IMR-90 (cell line): ENCODE results near the gene RPL4. TPM values are rescaled to one million over a fixed set of nuclear protein-coding genes. Genes with fewer than 3 reads are reported as not detected.

ENCODE experiments used
- ATAC-seq: fragments of 200-7000 bp; cut with Tn5 transposase; 2 replicates; pipeline ENCODE4 v1.9.1; 2020; ENCODE audit warnings: low read depth, mild to moderate bottlenecking, moderate library complexity
- BruUV-seq: library from RNA; stranded (reverse); fragments of 400-500 nt; replicated peaks from 2 replicates; lab custom pipeline; 2021; lab: Mats Ljungman, UMichigan
- CTCF ChIA-PET: fragments of 300-600 bp; formaldehyde crosslinking; extraction: SDS; loops from one replicate; lab custom pipeline; 2021; ENCODE audit warnings: antibody characterized with exemption; lab: Yijun Ruan, JAX
- POLR2A ChIA-PET: fragments of 300-600 bp; sonication (Branson Sonifier 250); formaldehyde crosslinking; loops from one replicate; lab custom pipeline; 2022; ENCODE audit warnings: antibody characterized with exemption; ENCODE audit not compliant: unreplicated experiment; lab: Charles Lee
- DNase-seq: peaks from one replicate; pipeline ENCODE4 v3.0.0; 2013
- H2AFZ ChIP-seq: replicated peaks from 2 replicates; pipeline ENCODE3; 2013; ENCODE audit warnings: low read length, mild to moderate bottlenecking; ENCODE audit not compliant: poor library complexity
- H2AK5ac ChIP-seq: 2 replicates; pipeline ENCODE4 v1.6.1; 2013; ENCODE audit warnings: low read depth, low read length, inconsistent platforms
- H2AK9ac ChIP-seq: replicated peaks from 2 replicates; pipeline ENCODE3; 2013; ENCODE audit warnings: mild to moderate bottlenecking, low read depth, low read length, moderate library complexity; ENCODE audit not compliant: poor library complexity
- H2BK120ac ChIP-seq: 2 replicates; pipeline ENCODE4 v1.6.1; 2013; ENCODE audit warnings: low read depth, low read length, inconsistent platforms
- H2BK15ac ChIP-seq: 3 replicates; pipeline ENCODE4 v1.6.1; 2013; ENCODE audit warnings: low read depth, low read length, inconsistent platforms
- H2BK20ac ChIP-seq: 2 replicates; pipeline ENCODE4 v1.6.1; 2013; ENCODE audit warnings: low read depth, mild to moderate bottlenecking, inconsistent platforms, low read length, moderate library complexity
- H2BK5ac ChIP-seq: 2 replicates; pipeline ENCODE4 v1.6.1; 2013; ENCODE audit warnings: mild to moderate bottlenecking, low read depth, low read length, inconsistent platforms; ENCODE audit not compliant: poor library complexity, severe bottlenecking
- H3K14ac ChIP-seq: replicated peaks from 2 replicates; pipeline ENCODE4 v1.6.1; 2013; ENCODE audit warnings: low read depth, low read length, inconsistent platforms
- H3K18ac ChIP-seq: 2 replicates; pipeline ENCODE4 v1.6.1; 2013; ENCODE audit warnings: low read depth, low read length, control low read depth
- H3K23ac ChIP-seq: 2 replicates; pipeline ENCODE4 v1.6.1; 2013; ENCODE audit warnings: low read depth, low read length, inconsistent platforms
- H3K27ac ChIP-seq: 2 replicates; pipeline ENCODE4 v1.5.1; 2013; ENCODE audit warnings: mild to moderate bottlenecking, control low read depth, low read length; ENCODE audit not compliant: insufficient read depth
- H3K27me3 ChIP-seq: 2 replicates; pipeline ENCODE4 v1.6.1; 2013; ENCODE audit warnings: low read length; ENCODE audit not compliant: control insufficient read depth, insufficient read depth
- H3K36me3 ChIP-seq: 2 replicates; pipeline ENCODE4 v1.6.1; 2013; ENCODE audit warnings: low read length, mixed read lengths; ENCODE audit not compliant: control insufficient read depth, insufficient read depth
- H3K4ac ChIP-seq: 2 replicates; pipeline ENCODE4 v1.6.1; 2013; ENCODE audit warnings: low read depth, low read length, inconsistent platforms
- H3K4me1 ChIP-seq: 2 replicates; pipeline ENCODE4 v1.6.1; 2013; ENCODE audit warnings: low read length, mixed read lengths; ENCODE audit not compliant: control insufficient read depth, insufficient read depth
- H3K4me2 ChIP-seq: 2 replicates; pipeline ENCODE4 v1.6.1; 2013; ENCODE audit warnings: low read depth, mild to moderate bottlenecking, control low read depth, low read length, moderate library complexity
- H3K4me3 ChIP-seq: 2 replicates; pipeline ENCODE4 v1.5.1; 2013; ENCODE audit warnings: low read depth, mild to moderate bottlenecking, control low read depth, low read length, moderate library complexity; ENCODE audit not compliant: insufficient read depth
- H3K56ac ChIP-seq: 2 replicates; pipeline ENCODE4 v1.6.1; 2013; ENCODE audit warnings: low read length, inconsistent platforms; ENCODE audit not compliant: insufficient read depth; ENCODE audit errors: extremely low read depth
- H3K79me1 ChIP-seq, 2 experiments: 2 replicates each; pipeline ENCODE4 v1.6.1; 2013; ENCODE audit warnings: low read length in 2 of 2, inconsistent platforms in 1 of 2, low read depth in 1 of 2
- H3K9ac ChIP-seq: 2 replicates; pipeline ENCODE4 v1.6.1; 2013; ENCODE audit warnings: low read depth, low read length, control low read depth
- H3K9me1 ChIP-seq: 2 replicates; pipeline ENCODE4 v1.6.1; 2013; ENCODE audit warnings: low read length, inconsistent platforms; ENCODE audit not compliant: insufficient read depth
- H3K9me3 ChIP-seq: 2 replicates; pipeline ENCODE4 v1.6.1; 2013; ENCODE audit warnings: low read length; ENCODE audit not compliant: control insufficient read depth, insufficient read depth
- H4K20me1 ChIP-seq: 2 replicates; pipeline ENCODE4 v1.6.1; 2013; ENCODE audit warnings: low read length, inconsistent platforms; ENCODE audit not compliant: insufficient read depth
- H4K5ac ChIP-seq: 2 replicates; pipeline ENCODE4 v1.6.1; 2013; ENCODE audit warnings: mild to moderate bottlenecking, low read depth, low read length, control low read depth
- H4K8ac ChIP-seq, 2 experiments: 2 replicates each; pipeline ENCODE4 v1.6.1; 2013; ENCODE audit warnings: low read depth in 2 of 2, low read length in 2 of 2, control low read depth in 1 of 2, inconsistent platforms in 1 of 2
- H4K91ac ChIP-seq: 2 replicates; pipeline ENCODE4 v1.6.1; 2013; ENCODE audit warnings: low read depth, low read length, inconsistent platforms; ENCODE audit not compliant: insufficient read depth
- BHLHE40 ChIP-seq: fragments of 150-350 bp; IDR thresholded peaks from 2 replicates; pipeline ENCODE4 v1.6.1; 2016; ENCODE audit warnings: mild to moderate bottlenecking, low read depth, low read length
- CEBPB ChIP-seq: IDR thresholded peaks from 2 replicates; pipeline ENCODE4 v1.6.1; 2012; ENCODE audit warnings: low read depth, low read length, improper control_type of control experiment
- MAZ ChIP-seq: IDR thresholded peaks from 2 replicates; pipeline ENCODE4 v1.6.1; 2012; ENCODE audit warnings: low read depth, mild to moderate bottlenecking, low read length, improper control_type of control experiment, moderate library complexity, borderline replicate concordance
- MXI1 ChIP-seq: IDR thresholded peaks from 2 replicates; pipeline ENCODE4 v1.6.1; 2012; ENCODE audit warnings: low read depth, mild to moderate bottlenecking, low read length, moderate library complexity, borderline replicate concordance
- POLR2A ChIP-seq: IDR thresholded peaks from 2 replicates; pipeline ENCODE4 v1.6.1; 2012; ENCODE audit warnings: mild to moderate bottlenecking, low read depth, low read length
- RAD21 ChIP-seq: IDR thresholded peaks from 2 replicates; pipeline ENCODE4 v1.6.1; 2012; ENCODE audit warnings: low read length, improper control_type of control experiment
- RFX5 ChIP-seq: IDR thresholded peaks from 2 replicates; pipeline ENCODE4 v1.8.0; 2012; ENCODE audit warnings: low read depth, mild to moderate bottlenecking, low read length, moderate library complexity
- SMC3 ChIP-seq: fragments of 150-350 bp; IDR thresholded peaks from 2 replicates; pipeline ENCODE4 v1.6.1; 2016; ENCODE audit warnings: low read depth, mild to moderate bottlenecking, antibody characterized with exemption, low read length, moderate library complexity
- WGBS, 2 experiments: methylation state at CpG; one replicate each; pipeline versions ENCODE4 v1.1.5 to v1.1.7; 2013; ENCODE audit warnings: missing lambda C conversion rate in 2 of 2; ENCODE audit not compliant: insufficient read length in 1 of 2; ENCODE audit errors: extremely low coverage in 2 of 2; 5-methylcytosine and 5-hydroxymethylcytosine counted together
- dilution Hi-C: fragments of 300-500 bp; cut with HindIII; formaldehyde crosslinking; loops from one replicate; pipeline ENCODE4 v1.14.3; 2018; ENCODE audit warnings: low sequenced_read_pairs; ENCODE audit not compliant: unreplicated experiment
- in situ Hi-C: fragments of 300-500 bp; cut with MboI; formaldehyde crosslinking; loops from 3 replicates; pipeline ENCODE4 v1.14.3; 2019; ENCODE audit warnings: low sequenced_read_pairs, inconsistent platforms, mixed read lengths
- intact Hi-C: fragments of 100-400 bp; cut with micrococcal nuclease; formaldehyde crosslinking; loops from 2 replicates; pipeline ENCODE4 v1.10.0; 2022
- polyA plus RNA-seq, 3 experiments: library from polyadenylated mRNA; depleted of rRNA; stranded (reverse); fragments of >200 nt; gene quantifications; 2 replicates each; pipeline ENCODE4 v1.2.3, GENCODE V29; 2012; ENCODE audit warnings: low replicate concordance in 1 of 3
- total RNA-seq: library from RNA; depleted of rRNA; stranded (reverse); fragments of >200 nt; gene quantifications from 2 replicates; pipeline ENCODE4 v1.2.3, GENCODE V29; 2012
- TF ChIP-seq, protein P1 (sequence below): fragments of 150-350 bp; IDR thresholded peaks from 2 replicates; pipeline ENCODE4 v1.6.1; 2017; ENCODE audit warnings: mild to moderate bottlenecking, antibody characterized with exemption, low read length, low read depth
- TF ChIP-seq, protein P2 (sequence below): conservative IDR thresholded peaks from 2 replicates; pipeline ENCODE4 v1.5.1; 2012; ENCODE audit warnings: mild to moderate bottlenecking, low read depth, low read length, improper control_type of control experiment

Gene RPL4
- total and polyA plus RNA-seq, 2 of the 4 experiments (the other 2 are of a cell fraction): 4,083 to 13,244 TPM

DNA sequence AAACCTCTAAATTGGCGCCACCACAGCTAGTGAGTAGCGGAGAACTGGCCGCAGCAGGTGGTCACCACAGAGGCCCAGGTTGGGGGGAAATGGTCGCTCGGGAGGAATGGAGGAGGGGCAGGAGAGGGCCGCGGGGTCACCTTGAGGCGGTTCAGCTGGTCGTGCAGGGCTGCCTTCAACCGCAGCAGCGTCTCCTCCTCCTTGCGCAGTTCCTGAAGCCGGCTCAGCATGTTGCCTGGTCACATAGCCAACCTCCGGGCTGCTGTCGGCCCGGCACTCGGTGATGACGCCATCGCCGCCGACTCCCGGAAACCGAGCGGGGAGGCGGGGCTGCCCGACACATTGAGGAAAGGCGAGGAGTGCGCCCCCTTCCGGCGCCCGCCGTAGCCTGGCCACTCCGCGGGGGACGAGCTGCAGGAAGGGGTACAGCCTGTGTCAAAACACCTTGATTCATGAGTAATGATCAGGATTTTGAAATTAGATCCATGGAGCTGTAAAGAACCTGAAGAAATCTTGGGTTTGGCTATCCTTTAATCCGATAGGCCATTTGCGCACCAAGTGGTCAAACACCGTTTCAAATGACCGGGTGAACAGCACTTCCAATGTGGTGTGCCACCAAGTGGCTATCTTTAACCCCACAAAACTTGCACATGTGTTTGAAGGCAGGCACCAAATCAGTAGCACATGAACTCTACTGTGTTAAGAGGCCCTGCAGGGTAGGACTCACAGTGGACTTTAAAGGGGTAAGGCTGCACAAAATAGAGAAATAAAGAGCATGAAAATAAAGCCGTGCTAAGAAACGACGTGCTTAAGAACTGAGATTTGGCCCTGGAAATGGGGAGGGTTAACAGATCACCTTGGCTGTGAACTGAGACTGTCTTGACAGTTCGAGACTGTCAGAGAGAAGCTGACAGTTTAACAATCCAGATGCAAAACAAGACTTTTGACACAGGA, 6.9 kb downstream of the RPL4 start, which contains the start of gene SNAPC5:
Gene SNAPC5, minus strand, starts transcription at position 261 of the 954 bp plus-strand sequence. Its CDS starts 31 bp downstream, at position 230.
- TF ChIP-seq SMC3: peak; percentile 52; the same call in 1 of the 2 replicates
- peak; percentile 99 for TF ChIP-seq MXI1
- peak; percentile 72; the same call in 1 of the 2 replicates for TF ChIP-seq CEBPB
- TF ChIP-seq RAD21: peak; percentile 57
- TF ChIP-seq BHLHE40: no peak
- TF ChIP-seq, protein P1, sequence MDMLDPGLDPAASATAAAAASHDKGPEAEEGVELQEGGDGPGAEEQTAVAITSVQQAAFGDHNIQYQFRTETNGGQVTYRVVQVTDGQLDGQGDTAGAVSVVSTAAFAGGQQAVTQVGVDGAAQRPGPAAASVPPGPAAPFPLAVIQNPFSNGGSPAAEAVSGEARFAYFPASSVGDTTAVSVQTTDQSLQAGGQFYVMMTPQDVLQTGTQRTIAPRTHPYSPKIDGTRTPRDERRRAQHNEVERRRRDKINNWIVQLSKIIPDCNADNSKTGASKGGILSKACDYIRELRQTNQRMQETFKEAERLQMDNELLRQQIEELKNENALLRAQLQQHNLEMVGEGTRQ: no peak; the same call in 1 of the 2 replicates
- peak; percentile 71 for TF ChIP-seq POLR2A
- TF ChIP-seq, protein P2, sequence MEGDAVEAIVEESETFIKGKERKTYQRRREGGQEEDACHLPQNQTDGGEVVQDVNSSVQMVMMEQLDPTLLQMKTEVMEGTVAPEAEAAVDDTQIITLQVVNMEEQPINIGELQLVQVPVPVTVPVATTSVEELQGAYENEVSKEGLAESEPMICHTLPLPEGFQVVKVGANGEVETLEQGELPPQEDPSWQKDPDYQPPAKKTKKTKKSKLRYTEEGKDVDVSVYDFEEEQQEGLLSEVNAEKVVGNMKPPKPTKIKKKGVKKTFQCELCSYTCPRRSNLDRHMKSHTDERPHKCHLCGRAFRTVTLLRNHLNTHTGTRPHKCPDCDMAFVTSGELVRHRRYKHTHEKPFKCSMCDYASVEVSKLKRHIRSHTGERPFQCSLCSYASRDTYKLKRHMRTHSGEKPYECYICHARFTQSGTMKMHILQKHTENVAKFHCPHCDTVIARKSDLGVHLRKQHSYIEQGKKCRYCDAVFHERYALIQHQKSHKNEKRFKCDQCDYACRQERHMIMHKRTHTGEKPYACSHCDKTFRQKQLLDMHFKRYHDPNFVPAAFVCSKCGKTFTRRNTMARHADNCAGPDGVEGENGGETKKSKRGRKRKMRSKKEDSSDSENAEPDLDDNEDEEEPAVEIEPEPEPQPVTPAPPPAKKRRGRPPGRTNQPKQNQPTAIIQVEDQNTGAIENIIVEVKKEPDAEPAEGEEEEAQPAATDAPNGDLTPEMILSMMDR: peak; percentile 90
- peak; percentile 87 for TF ChIP-seq MAZ
- 0 out of 2 replicates have a peak, but pooled peaks have one; percentile 14 for TF ChIP-seq RFX5
- peak within 1 kb of the TSS; percentile 93 for H2AFZ ChIP-seq
- H3K36me3 ChIP-seq: peaks cover 37% of the 10 kb centered on the region
- no peak within 1 kb of the TSS for H2BK20ac ChIP-seq
- H3K27ac ChIP-seq: peak within 1 kb of the TSS; percentile 78
- intact Hi-C loops (loop anchor here (1.0 to 5.0 kb wide), 3 partner anchors 111 to 245 kb away; partner anchors contain the start of genes MAP2K1, MEGF11 and TIPIN), dilution Hi-C loops (no loop called here), in situ Hi-C loops (loop anchor here (25.0 kb wide), 1 partner anchor 585 kb away; no protein-coding TSS in a partner anchor)
- H3K79me1 ChIP-seq: peaks cover 15 to 31% of the 10 kb centered on the region in 2 experiments
- peak within 1 kb of the TSS; percentile 83 for H3K56ac ChIP-seq
- peak within 1 kb of the TSS; percentile 38 for H4K5ac ChIP-seq
- H3K9ac ChIP-seq: peak within 1 kb of the TSS; percentile 83
- no TSS peak for BruUV-seq
- peak within 1 kb of the TSS; percentile 63 for H4K91ac ChIP-seq
- peak within 1 kb of the TSS; percentile 83 to 99 for H4K8ac ChIP-seq
- ATAC-seq: peak; percentile 93
- no peaks in the 10 kb centered on the region for H3K9me3 ChIP-seq
- H4K20me1 ChIP-seq: peaks cover 42% of the 10 kb centered on the region
- H3K18ac ChIP-seq: no peak within 1 kb of the TSS
- H3K23ac ChIP-seq: peak within 1 kb of the TSS; percentile 69; the same call in 1 of the 2 replicates
- no peak within 1 kb of the TSS for H2BK15ac ChIP-seq
- WGBS, 2 experiments: 14% methylated on average over 23 of the region's 43 CpGs; no CpG with 5 or more reads in 1 of the 2 experiments
- ChIA-PET CTCF (interaction anchor here (0.6 to 2.5 kb wide), 8 partner anchors 12 to 119 kb away, joined by 3 to 10 read pairs (median 3); partner anchors contain the start of gene MAP2K1), POLR2A (no interaction called here)
- peak within 1 kb of the TSS; percentile 39 for H2BK5ac ChIP-seq
- no peaks in the 10 kb centered on the region for H3K4me1 ChIP-seq
- H3K9me1 ChIP-seq: no peaks in the 10 kb centered on the region
- no peaks in the 10 kb centered on the region for H3K27me3 ChIP-seq
- peak within 1 kb of the TSS; percentile 77 for H2AK5ac ChIP-seq
- H2BK120ac ChIP-seq: no peak within 1 kb of the TSS
- peak within 1 kb of the TSS; percentile 98 for H2AK9ac ChIP-seq
- H3K4me2 ChIP-seq: peak within 1 kb of the TSS; percentile 81
- H3K14ac ChIP-seq: peak within 1 kb of the TSS; percentile 85
- DNase-seq: peak; percentile 91
- peak within 1 kb of the TSS; percentile 78 for H3K4ac ChIP-seq
- peak within 1 kb of the TSS; percentile 78 for H3K4me3 ChIP-seq
